Measurements from ENCODE around the gene ARL5C. TPM values are rescaled to one million over a fixed set of nuclear protein-coding genes. Genes with fewer than 3 reads are reported as not detected.

Gene ARL5C
- total RNA-seq, 2 experiments from 2014 or later: 0.16 to 0.65 TPM

DNA sequence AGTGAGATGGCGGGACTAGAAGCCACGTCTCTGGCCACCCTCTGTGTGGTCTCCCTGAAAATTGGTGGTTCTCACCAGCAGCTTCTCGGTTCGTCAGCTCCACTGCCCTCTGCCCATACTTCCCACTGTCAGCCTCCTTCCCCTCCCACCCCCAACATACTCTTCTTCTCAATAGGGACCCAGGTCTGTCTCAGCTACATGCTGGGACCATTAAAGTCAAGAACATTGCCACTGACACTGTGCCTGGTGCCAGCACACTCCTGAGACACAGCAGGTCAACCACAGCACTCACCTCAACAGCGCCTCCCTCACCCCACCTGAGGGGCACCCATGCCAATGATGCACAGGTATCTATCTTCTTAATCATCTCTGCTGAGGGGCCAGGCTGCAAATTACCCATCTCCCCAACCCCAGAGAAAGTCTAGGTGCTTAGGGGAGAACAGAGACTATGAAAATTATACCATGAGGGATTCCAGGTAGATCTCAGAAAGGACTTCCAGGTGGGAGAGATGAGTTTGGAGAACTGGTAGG is 15.8 kb downstream of the ARL5C start:
- H3K4me3 ChIP-seq (ENCODE audit: low read depth, low read length, poor library complexity, severe bottlenecking): no peak overlapping the region
- CTCF ChIA-PET (ENCODE audit: unreplicated experiment): interaction anchor here (1.1 kb wide), 1 partner anchor 28 kb away, joined by 3 read pairs; no protein-coding TSS in a partner anchor
- H3K4me1 ChIP-seq (ENCODE audit: insufficient read depth, low read length, poor library complexity, severe bottlenecking): peaks cover 11% of the 10 kb centered on the region
- POLR2A ChIA-PET: no interaction called here
- intact Hi-C loops (cut with micrococcal nuclease; ENCODE audit: unreplicated experiment): loop anchor here (5.0 to 10.0 kb wide), 2 partner anchors 55 to 398 kb away; partner anchors contain the start of gene PSMB3
- H3K9me2 ChIP-seq (ENCODE audit: insufficient read depth, low read length): no peaks in the 10 kb centered on the region
- no peak overlapping the region for H3K27ac ChIP-seq (ENCODE audit: low read depth, low read length, poor library complexity, severe bottlenecking)
- DNase-seq (ENCODE audit: low spot score): no peak
- BruUV-seq (replicated peaks): no TSS peak
- no peak for TF ChIP-seq EZH2phosphoT487 (IDR thresholded peaks at IDR 0.05; ENCODE audit: borderline replicate concordance, low read depth, low read length)
- TF ChIP-seq, protein P1, sequence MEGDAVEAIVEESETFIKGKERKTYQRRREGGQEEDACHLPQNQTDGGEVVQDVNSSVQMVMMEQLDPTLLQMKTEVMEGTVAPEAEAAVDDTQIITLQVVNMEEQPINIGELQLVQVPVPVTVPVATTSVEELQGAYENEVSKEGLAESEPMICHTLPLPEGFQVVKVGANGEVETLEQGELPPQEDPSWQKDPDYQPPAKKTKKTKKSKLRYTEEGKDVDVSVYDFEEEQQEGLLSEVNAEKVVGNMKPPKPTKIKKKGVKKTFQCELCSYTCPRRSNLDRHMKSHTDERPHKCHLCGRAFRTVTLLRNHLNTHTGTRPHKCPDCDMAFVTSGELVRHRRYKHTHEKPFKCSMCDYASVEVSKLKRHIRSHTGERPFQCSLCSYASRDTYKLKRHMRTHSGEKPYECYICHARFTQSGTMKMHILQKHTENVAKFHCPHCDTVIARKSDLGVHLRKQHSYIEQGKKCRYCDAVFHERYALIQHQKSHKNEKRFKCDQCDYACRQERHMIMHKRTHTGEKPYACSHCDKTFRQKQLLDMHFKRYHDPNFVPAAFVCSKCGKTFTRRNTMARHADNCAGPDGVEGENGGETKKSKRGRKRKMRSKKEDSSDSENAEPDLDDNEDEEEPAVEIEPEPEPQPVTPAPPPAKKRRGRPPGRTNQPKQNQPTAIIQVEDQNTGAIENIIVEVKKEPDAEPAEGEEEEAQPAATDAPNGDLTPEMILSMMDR (conservative IDR thresholded peaks at IDR 0.05; ENCODE audit: low read length): peak; percentile 57
- H4K20me1 ChIP-seq (ENCODE audit: insufficient read depth, low read length): no peaks in the 10 kb centered on the region
- no peak overlapping the region for H2AFZ ChIP-seq (ENCODE audit: low read length)
- no peak overlapping the region for H3K4me2 ChIP-seq (ENCODE audit: low read length)
- no peaks in the 10 kb centered on the region for H3K36me3 ChIP-seq (ENCODE audit: insufficient read depth, low read length)
- H3K79me2 ChIP-seq (ENCODE audit: insufficient read depth, low read depth, low read length): no peaks in the 10 kb centered on the region
- H3K9me3 ChIP-seq (ENCODE audit: low read length): no peaks in the 10 kb centered on the region

DNA sequence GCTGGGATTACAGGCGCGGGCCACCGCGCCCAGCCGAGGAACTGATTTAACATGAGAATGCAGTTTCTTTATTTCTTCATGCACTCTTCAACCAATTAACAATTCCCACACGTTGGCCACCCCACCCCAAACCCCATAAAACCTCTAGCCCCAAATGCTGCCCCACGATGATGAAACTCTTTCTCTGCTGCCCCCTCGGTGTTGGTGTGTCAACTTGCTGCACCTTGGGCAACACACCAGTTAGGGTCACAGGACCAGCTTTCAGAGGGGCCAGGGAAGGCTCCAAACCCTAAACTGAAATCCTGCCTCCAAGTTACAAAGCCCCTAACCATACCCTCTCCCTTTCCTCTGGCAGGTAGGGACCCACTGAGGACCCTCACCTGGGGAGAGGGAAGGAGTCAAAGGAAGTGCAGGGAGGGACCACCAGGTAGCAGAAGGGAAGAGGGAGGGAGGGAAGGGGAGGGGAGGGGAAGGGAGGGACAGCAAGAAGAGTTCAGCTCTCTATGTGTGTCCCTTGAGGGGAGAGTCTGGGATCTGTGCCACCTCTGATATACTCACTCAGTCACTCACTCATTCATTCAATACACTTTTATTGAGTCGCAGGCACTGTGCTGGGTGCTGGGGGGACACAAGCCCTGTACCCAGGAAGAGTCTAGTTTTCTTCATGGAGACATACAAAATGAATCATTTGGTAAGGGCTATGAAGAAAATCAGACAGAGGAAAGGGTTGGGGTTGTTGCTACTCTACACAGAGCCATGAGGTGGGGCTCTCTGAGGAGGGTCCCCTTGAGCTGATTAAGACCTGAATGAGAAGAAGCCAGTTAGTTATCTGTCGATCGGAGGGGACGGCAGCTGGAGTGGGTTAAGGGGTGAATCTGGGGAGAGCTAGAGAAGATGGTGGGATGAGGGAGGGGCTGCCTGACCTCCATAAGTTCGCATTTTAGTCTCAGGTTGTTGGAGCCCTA is 18.5 kb downstream of the ARL5C start:
- intact Hi-C loops (cut with micrococcal nuclease; ENCODE audit: unreplicated experiment): no loop called here
- POLR2A ChIA-PET: interaction anchor here (0.6 to 0.9 kb wide), 2 partner anchors 55 to 102 kb away, joined by 3 read pairs; no protein-coding TSS in a partner anchor

More for the DNA sequence above, 18.5 kb downstream of the ARL5C start:
- Histone ChIP-seq H3K9me3 (ENCODE audit: low read length) (no peaks in the 10 kb centered on the region), H4K20me1 (ENCODE audit: insufficient read depth, low read length) (no peaks in the 10 kb centered on the region), H3K4me3 (ENCODE audit: low read depth, low read length, poor library complexity, severe bottlenecking) (no peak overlapping the region), H3K27ac (ENCODE audit: low read depth, low read length, poor library complexity, severe bottlenecking) (no peak overlapping the region), H3K36me3 (ENCODE audit: insufficient read depth, low read length) (no peaks in the 10 kb centered on the region), H3K9me2 (ENCODE audit: insufficient read depth, low read length) (no peaks in the 10 kb centered on the region), H3K4me1 (ENCODE audit: insufficient read depth, low read length, poor library complexity, severe bottlenecking) (peaks cover 8% of the 10 kb centered on the region), H3K79me2 (ENCODE audit: insufficient read depth, low read depth, low read length) (no peaks in the 10 kb centered on the region), H3K4me2 (ENCODE audit: low read length) (no peak overlapping the region), H2AFZ (ENCODE audit: low read length) (no peak overlapping the region)
- TF ChIP-seq, protein P1 (conservative IDR thresholded peaks at IDR 0.05; ENCODE audit: low read length): no peak
- no peak for TF ChIP-seq EZH2phosphoT487 (IDR thresholded peaks at IDR 0.05; ENCODE audit: borderline replicate concordance, low read depth, low read length)
- DNase-seq (ENCODE audit: low spot score): no peak
- BruUV-seq (replicated peaks): no TSS peak
- CTCF ChIA-PET (ENCODE audit: unreplicated experiment): no interaction called here
